ENCODE measurements around the gene FARS2. TPM values are rescaled to one million over a fixed set of nuclear protein-coding genes. Genes with fewer than 3 reads are reported as not detected.

FARS2 gene
- total RNA-seq, 1 donor from 2014 or later: 19.9 TPM

DNA sequence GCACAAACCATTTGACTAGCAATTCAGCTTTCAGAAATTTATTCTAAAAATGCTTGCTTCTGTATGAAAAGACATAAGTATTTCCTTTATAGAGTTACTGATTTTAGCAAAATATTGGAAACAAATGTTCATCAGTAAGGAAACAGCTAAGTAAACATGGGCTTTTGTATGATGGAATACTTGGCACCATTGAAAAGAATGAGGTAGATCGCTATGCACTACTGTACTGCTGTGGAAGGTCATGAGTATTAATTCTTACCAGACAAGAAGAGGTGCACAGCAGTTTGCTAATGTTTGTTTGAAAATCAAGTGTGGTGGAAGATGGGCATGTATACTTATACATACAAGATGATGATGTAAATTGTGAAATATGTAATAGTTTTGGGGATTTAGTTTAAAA, 73.0 kb downstream of the FARS2 start:
- no peaks in the 10 kb centered on the region for H3K4me1 Mint-ChIP-seq
- no peak overlapping the region for H3K27ac Mint-ChIP-seq
- DNase-seq (ENCODE audit: low spot score in 2 of 2, unreplicated experiment in 2 of 2): no peak
- no peaks in the 10 kb centered on the region for H3K9me3 Mint-ChIP-seq
- no peaks in the 10 kb centered on the region for H3K27me3 Mint-ChIP-seq (ENCODE audit: low read depth)
- no peaks in the 10 kb centered on the region for H3K36me3 Mint-ChIP-seq
- no peak overlapping the region for H3K4me3 Mint-ChIP-seq
- TF ChIP-seq, protein P1, sequence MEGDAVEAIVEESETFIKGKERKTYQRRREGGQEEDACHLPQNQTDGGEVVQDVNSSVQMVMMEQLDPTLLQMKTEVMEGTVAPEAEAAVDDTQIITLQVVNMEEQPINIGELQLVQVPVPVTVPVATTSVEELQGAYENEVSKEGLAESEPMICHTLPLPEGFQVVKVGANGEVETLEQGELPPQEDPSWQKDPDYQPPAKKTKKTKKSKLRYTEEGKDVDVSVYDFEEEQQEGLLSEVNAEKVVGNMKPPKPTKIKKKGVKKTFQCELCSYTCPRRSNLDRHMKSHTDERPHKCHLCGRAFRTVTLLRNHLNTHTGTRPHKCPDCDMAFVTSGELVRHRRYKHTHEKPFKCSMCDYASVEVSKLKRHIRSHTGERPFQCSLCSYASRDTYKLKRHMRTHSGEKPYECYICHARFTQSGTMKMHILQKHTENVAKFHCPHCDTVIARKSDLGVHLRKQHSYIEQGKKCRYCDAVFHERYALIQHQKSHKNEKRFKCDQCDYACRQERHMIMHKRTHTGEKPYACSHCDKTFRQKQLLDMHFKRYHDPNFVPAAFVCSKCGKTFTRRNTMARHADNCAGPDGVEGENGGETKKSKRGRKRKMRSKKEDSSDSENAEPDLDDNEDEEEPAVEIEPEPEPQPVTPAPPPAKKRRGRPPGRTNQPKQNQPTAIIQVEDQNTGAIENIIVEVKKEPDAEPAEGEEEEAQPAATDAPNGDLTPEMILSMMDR (IDR thresholded peaks at IDR 0.05; ENCODE audit: unreplicated experiment): no peak

DNA sequence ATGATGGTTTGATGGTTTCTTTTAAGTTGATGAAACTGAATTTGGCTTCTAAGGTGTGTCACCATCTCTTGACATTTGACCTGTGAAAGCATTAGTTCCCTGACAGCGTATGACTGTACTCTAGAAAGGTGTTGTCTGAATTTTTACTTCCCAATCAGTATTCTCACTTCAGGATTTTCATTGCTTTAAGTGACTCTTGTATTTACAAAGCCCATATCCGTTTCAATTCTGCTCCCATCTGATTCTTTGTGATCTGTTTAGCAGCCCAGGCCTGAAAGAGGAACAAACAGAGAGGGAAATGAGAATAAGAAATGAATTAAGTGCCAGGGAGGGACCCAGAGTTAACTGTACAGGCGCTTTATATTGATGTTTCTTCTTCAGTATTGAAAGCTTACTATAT, 73.7 kb downstream of the FARS2 start:
- Mint-ChIP-seq H3K27me3 (ENCODE audit: low read depth) (no peaks in the 10 kb centered on the region), H3K27ac (no peak overlapping the region), H3K4me1 (no peaks in the 10 kb centered on the region), H3K36me3 (no peaks in the 10 kb centered on the region), H3K4me3 (no peak overlapping the region), H3K9me3 (no peaks in the 10 kb centered on the region)
- TF ChIP-seq, protein P1 (IDR thresholded peaks at IDR 0.05; ENCODE audit: unreplicated experiment): no peak
- DNase-seq (ENCODE audit: low spot score in 2 of 2, unreplicated experiment in 2 of 2): no peak

DNA sequence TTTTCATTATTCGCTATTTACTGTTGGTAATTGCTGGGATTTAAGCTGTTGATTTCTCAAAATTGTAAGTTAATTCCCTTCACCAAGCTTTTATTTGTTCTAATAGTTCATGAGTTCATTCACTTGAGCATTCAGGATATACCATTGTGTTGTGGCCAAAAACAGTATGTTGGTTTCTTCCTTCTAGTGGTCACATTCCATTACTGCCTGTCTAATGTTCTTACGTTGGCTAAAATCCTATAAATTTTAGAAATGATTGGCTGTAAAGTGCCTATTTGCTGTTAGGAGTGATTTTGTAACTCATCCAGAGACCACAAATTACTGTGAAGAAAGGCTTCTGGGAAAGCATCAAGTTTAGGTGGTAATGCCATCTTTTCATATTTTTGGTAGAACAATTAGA, 76.3 kb downstream of the FARS2 start:
- no peaks in the 10 kb centered on the region for H3K4me1 Mint-ChIP-seq
- H3K9me3 Mint-ChIP-seq: no peaks in the 10 kb centered on the region
- DNase-seq (ENCODE audit: low spot score in 2 of 2, unreplicated experiment in 2 of 2): no peak
- no peak overlapping the region for H3K27ac Mint-ChIP-seq
- TF ChIP-seq, protein P1 (IDR thresholded peaks at IDR 0.05; ENCODE audit: unreplicated experiment): no peak
- no peaks in the 10 kb centered on the region for H3K27me3 Mint-ChIP-seq (ENCODE audit: low read depth)
- H3K36me3 Mint-ChIP-seq: peaks cover 2% of the 10 kb centered on the region
- no peak overlapping the region for H3K4me3 Mint-ChIP-seq

DNA sequence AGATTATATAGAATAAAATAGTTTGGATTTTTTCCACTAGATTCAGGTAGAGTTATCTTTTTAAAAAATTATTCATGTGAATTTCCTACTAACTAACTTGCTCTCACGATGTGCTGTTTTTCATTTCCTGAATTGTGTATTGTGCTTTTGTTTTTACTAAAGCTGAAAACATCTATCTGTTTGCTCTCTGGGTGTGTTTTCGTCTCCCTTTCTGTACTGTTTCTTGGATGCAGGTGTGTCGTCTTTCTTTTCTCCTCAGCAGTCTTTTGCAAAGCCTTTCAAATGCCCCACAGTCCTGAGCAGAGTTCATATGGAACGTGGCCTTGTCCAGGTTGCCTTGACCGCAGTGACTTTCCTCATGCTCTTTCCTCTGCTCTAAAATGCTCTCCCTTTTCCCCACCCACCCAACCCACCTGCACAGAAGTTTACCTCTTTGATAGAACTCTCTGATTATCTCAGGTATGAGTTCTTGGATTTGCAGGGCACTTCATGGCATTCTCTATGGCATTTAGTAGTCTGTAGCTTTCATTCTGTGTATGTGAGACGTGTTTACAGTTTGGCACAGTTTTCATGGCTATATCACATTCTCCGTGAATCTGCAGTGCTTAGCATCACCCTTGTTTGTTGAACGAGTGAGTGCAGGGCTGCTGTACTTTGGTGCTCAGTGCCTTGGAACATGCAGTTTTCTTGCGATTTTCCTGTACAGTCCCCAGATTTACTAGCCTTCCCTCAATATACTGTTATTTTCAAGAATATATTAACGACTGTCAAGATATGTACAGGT, 77.1 kb downstream of the FARS2 start:
- no peak for DNase-seq (ENCODE audit: low spot score in 2 of 2, unreplicated experiment in 2 of 2)
- H3K27me3 Mint-ChIP-seq (ENCODE audit: low read depth): no peaks in the 10 kb centered on the region
- no peaks in the 10 kb centered on the region for H3K9me3 Mint-ChIP-seq
- H3K4me3 Mint-ChIP-seq: no peak overlapping the region
- peaks cover 2% of the 10 kb centered on the region for H3K36me3 Mint-ChIP-seq
- no peak overlapping the region for H3K27ac Mint-ChIP-seq
- H3K4me1 Mint-ChIP-seq: no peaks in the 10 kb centered on the region
- TF ChIP-seq, protein P1 (IDR thresholded peaks at IDR 0.05; ENCODE audit: unreplicated experiment): no peak

DNA sequence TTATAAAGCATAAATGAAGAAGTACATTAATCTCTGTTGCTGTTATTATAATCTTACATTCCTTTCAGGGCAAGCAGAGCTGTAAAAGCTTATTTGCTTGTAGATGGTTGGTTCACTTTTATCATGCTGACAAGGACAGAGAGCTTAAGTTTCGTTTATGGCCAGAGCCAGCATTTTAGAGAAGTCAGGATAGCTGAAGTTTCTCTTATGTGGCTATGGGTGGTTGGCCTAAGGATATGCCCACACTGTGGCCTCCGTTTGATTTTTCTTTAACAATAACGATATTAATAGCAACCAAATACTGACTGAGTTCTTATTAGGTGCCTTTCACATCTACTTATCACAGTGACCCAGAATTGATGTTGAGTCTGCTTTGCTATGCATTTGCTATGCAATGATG, 78.5 kb downstream of the FARS2 start:
- no peaks in the 10 kb centered on the region for H3K27me3 Mint-ChIP-seq (ENCODE audit: low read depth)
- TF ChIP-seq, protein P1 (IDR thresholded peaks at IDR 0.05; ENCODE audit: unreplicated experiment): no peak
- H3K36me3 Mint-ChIP-seq: peaks cover 2% of the 10 kb centered on the region
- no peak overlapping the region for H3K27ac Mint-ChIP-seq
- H3K9me3 Mint-ChIP-seq: no peaks in the 10 kb centered on the region
- no peak for DNase-seq (ENCODE audit: low spot score in 2 of 2, unreplicated experiment in 2 of 2)
- no peak overlapping the region for H3K4me3 Mint-ChIP-seq
- H3K4me1 Mint-ChIP-seq: no peaks in the 10 kb centered on the region

Measured in mesothelial cell of epicardium (in vitro differentiated cells).